GM12873 (cell line): ENCODE measurements around the gene DCK.

ENCODE experiments used
- TF ChIP-seq, protein P1 (sequence below): IDR thresholded peaks from 2 replicates; pipeline ENCODE4 v1.5.1; 2012; ENCODE audit warnings: low read depth, mild to moderate bottlenecking, moderate library complexity, low read length, control low read depth; ENCODE audit not compliant: insufficient read depth; ENCODE audit errors: missing control alignments

The DCK gene

DNA sequence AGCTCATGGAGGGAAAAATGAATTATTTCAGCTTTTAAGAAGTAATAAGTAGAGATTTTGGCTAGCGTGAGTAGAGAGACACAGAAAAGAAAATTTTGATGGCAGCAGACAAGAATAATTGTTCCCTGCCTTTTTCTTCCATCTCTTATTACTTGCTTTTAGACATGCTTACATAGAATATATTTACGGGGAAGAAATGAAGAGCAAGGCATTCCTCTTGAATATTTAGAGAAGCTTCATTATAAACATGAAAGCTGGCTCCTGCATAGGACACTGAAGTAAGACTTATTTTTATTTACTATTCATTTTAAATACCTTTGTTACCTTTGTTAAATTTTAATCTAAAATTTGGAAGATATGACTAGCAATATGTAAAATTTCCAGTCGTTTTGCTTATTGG lies 32.2 kb downstream of the DCK start:
- TF ChIP-seq, protein P1, sequence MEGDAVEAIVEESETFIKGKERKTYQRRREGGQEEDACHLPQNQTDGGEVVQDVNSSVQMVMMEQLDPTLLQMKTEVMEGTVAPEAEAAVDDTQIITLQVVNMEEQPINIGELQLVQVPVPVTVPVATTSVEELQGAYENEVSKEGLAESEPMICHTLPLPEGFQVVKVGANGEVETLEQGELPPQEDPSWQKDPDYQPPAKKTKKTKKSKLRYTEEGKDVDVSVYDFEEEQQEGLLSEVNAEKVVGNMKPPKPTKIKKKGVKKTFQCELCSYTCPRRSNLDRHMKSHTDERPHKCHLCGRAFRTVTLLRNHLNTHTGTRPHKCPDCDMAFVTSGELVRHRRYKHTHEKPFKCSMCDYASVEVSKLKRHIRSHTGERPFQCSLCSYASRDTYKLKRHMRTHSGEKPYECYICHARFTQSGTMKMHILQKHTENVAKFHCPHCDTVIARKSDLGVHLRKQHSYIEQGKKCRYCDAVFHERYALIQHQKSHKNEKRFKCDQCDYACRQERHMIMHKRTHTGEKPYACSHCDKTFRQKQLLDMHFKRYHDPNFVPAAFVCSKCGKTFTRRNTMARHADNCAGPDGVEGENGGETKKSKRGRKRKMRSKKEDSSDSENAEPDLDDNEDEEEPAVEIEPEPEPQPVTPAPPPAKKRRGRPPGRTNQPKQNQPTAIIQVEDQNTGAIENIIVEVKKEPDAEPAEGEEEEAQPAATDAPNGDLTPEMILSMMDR = no peak

DNA sequence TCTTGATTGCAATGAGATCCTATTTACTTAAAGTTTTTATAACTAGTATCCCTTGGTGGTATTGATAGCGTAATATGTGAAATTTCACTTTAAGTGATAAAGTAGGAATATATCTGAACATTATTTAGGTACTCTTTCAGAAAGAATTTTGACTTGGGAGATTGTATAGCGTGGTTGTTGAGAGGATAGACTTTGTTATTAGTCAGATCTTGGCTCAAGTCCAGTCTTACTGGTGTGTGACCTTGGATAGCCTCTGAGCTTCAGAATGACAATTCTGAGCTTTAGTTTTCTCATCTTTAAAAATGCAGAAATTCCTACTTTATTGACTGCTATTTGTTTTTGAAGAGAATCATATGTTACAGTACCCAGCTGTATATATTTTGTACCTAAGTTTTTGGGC lies 32.6 kb downstream of the DCK start:
- TF ChIP-seq, protein P1 = no peak

DNA sequence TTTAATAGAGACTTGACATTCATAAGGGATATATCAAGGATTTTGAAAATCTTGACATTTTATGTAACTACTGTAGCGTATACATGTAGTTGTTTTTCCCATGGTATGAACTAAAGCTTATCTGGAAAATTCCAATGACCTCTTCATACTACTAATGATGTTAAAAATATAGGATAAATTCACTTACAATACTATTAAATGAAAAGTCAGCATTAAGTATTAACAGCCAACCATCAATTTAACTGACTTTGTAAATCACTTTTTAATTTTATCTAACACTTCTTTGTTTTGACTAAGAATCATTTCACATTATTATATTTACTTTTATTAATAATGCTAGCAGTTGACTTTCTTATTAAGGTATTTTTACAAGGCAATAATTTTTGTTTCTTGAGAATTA lies 34.2 kb downstream of the DCK start:
- TF ChIP-seq, protein P1 = no peak

DNA sequence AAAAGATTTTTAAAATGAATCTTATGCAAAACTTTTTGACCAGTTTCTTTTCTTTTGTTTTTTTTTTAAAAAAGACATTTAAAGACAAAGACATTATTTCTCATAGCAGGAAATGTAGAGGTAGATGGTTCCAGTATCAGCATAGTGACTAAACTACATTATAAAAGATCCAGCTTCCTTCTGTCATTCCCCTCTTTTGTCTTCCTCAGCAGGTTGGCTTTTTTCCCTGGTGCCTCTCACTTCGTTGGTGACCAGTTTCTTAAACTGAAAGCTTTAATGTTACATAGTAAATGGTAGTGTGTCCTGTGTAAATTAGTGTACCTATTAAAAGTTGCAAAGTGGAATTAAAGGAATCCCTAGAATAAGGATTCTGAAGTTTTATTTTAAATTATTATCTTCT lies 36.1 kb downstream of the DCK start:
- TF ChIP-seq, protein P1 = no peak

DNA sequence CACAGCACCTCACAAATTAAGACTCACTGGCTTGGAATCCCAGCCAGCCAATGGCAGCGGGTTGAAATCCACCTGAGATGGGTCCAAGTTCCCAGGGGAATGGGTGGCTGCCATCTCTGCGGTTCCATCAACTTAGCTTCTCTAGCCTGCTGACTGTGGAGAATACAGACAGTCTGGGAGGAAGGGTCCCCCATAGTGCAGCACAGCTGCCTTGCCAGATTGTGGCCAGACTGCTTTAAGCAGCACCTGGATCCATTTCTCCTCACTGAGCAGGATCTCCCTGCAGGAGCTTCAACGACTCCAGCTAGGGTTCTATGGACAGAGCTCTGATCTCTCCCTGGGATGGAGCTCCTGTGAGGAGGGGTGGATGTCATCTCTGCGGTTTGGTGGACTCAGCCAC lies 51.8 kb downstream of the DCK start:
- TF ChIP-seq, protein P1 = no peak

DNA sequence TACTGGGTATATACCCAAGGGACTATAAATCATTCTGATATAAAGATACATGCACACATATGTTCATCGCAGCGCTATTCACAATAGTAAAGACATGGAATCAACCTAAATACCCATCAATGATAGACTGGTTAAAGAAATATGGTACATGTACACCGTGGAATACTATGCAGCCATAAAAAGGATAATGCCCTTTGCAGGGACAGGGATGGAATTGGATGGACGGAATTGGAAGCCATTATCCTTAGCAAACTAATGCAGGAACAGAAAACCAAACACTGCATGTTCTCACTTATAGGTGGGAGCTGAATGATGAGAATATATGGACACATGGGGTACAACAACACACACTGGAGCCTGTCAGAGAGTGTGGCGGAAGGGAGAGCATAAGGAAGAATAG lies 55.9 kb downstream of the DCK start:
- TF ChIP-seq, protein P1 = no peak

DNA sequence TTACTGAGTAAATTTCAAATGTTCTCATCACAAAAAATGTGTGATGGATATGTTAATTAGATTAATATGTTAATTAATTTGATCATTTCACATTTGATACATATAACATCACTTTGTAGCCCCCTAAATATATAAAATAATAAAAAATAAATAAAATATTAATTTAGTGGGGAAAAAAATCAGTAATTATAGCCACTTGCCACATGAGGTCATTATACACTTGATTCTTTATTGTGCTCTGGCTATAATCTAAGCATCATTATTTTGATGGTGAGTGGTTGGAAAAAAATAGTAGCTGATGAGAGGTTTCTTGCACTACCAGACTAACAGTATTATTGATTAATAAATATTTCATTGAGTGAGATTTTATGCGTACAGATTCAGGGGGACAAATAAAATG lies 57.4 kb downstream of the DCK start:
- TF ChIP-seq, protein P1 = no peak
